Heart right ventricle (tissue), 16 donors: ENCODE measurements around the gene EPYC. TPM values are rescaled to one million over a fixed set of nuclear protein-coding genes. Genes with fewer than 3 reads are reported as not detected.

Experiments
- ATAC-seq, 8 donors: fragments of 200-7000 bp; cut with Tn5 transposase; one replicate each; pipeline ENCODE4 v1.9.1; 2020; ENCODE audit warnings: mild to moderate bottlenecking in 8 of 8, moderate library complexity in 8 of 8, moderate number of reproducible peaks in 1 of 8
- DNase-seq, 2 donors: peaks; one replicate each; pipeline ENCODE4 v3.0.0-alpha.2; 2020
- H3K27ac ChIP-seq, 10 donors: fragments of 200-600 bp; sonication (generic) in 2 of 10; one replicate each; pipeline versions ENCODE4 v1.5.0 to v1.8.0; 2020 to 2022; ENCODE audit warnings: mild to moderate bottlenecking in 3 of 10
- H3K27me3 ChIP-seq, 7 donors: fragments of 200-600 bp; one replicate each; pipeline ENCODE4 v1.8.0; 2021 to 2022; ENCODE audit warnings: mild to moderate bottlenecking in 2 of 7
- H3K36me3 ChIP-seq, 9 donors: fragments of 200-600 bp; sonication (generic) in 1 of 9; one replicate each; pipeline versions ENCODE4 v1.5.0 to v1.8.0; 2020 to 2022; ENCODE audit warnings: mild to moderate bottlenecking in 2 of 9
- H3K4me1 ChIP-seq, 9 donors: fragments of 200-600 bp; sonication (generic) in 1 of 9; one replicate each; pipeline versions ENCODE4 v1.5.0 to v1.8.0; 2020 to 2022; ENCODE audit warnings: mild to moderate bottlenecking in 4 of 9
- H3K4me3 ChIP-seq, 10 donors: fragments of 200-600 bp; sonication (generic) in 2 of 10; one replicate each; pipeline versions ENCODE4 v1.5.0 to v1.8.0; 2020 to 2022; ENCODE audit warnings: mild to moderate bottlenecking in 7 of 10, moderate library complexity in 2 of 10
- H3K9me3 ChIP-seq, 11 donors: fragments of 200-600 bp in 10 of 11; sonication (generic) in 2 of 11; one replicate each; pipeline versions ENCODE4 v1.5.0 to v1.8.0; 2013 to 2022; ENCODE audit warnings: mild to moderate bottlenecking in 2 of 11, control low read depth in 1 of 11, moderate library complexity in 1 of 11
- WGBS, 2 donors: extraction: QIAGEN DNeasy Blood & Tissue Kit; methylation state at CpG; one replicate each; pipeline ENCODE4 v1.1.7; 2013; ENCODE audit warnings: inconsistent platforms in 1 of 2; 5-methylcytosine and 5-hydroxymethylcytosine counted together
- intact Hi-C, 10 donors: fragments of 100-400 bp; cut with DNase I; formaldehyde crosslinking; loops; one replicate each; pipeline versions ENCODE4 v1.11.1 to v1.14.2; 2022
- polyA plus RNA-seq, 2 donors: library from polyadenylated mRNA; stranded (reverse); fragments of 200-250 nt; gene quantifications; one replicate each; pipeline ENCODE4 v1.2.3, GENCODE V29; 2013
- total RNA-seq, 10 donors: library from RNA; stranded (reverse); fragmentation: NEBNext Ultra II Directional in 3 of 10; extraction: Animal tissue kit (Norgen Biotek cat#: 25700) in 3 of 10; gene quantifications; one replicate each; pipeline versions ENCODE4 v1.2.1 to v1.2.4, GENCODE V29; 2021 to 2023
- TF ChIP-seq, protein P1 (sequence below), 9 donors: fragments of 200-600 bp; sonication (generic) in 2 of 9; IDR thresholded peaks; one replicate each; pipeline versions ENCODE4 v1.5.0 to v1.8.0; 2021 to 2022; ENCODE audit warnings: antibody characterized with exemption in 9 of 9, mild to moderate bottlenecking in 5 of 9, moderate library complexity in 1 of 9
- donor health status: Arrhythmogenic right ventricular cardiomyopathy.
- donor health status: ischemic (EF 13 %, LVEDD 7.1; RV severe dilation, severe dysfunction).
- donor health status: healthy with polysubstance abuse.
- donor health status: DM: no; HTN: yes; CAD: no.
- donor health status: DM: no; HTN: no; CAD: no.
- donor health status: ischemic (EF 25% LVEDD 6.9; RV normal size, moderate dysfunction).
- donor health status: ischemic (EF 25% LVEDD 5.7; RV mildly dilated, moderate dysfunction).
- donor health status: healthy.
- donor health status: DM: yes; HTN: yes; CAD: no.
- donor health status: Ischemic cardiomyopathy.
- donor health status: ischemic (EF 35%, LVEDD 5.7; RV mildly dilated, moderate dysfunction).
- donor health status: nonischemic (EF 11% LVEDD 7.7; RV severe dilation, severe dysfunction).
- donor health status: DM: yes; HTN: yes; CAD: no.
- donor health status: PGD.
- donor health status: ischemic (EF 29% LVEDD 5.4; RV normal size, mild dysfunction).
- donor health status: nonischemic (EF 23%, LVEDD 6.1; RV moderate dilation, normal function).

Gene EPYC
- total and polyA plus RNA-seq, 12 donors: not detected

DNA sequence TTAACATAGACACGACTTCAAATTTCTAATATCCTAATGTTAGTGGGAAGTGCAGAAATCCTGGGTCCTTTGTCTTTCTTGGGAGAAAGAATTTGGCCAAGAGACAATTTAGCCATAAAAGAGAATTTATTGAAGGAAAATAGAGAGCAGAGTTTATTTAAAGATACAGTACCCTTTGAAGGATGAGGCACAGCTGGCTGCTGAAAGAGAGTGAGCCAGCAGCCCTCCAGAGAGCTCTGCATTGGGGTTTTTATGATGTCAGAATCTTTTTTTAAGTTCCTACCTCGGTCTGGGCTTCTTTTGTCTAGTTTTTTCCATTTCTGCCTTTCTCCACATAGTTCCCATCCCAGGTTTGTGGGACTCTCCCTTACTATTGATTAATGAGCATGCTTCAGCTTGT lies 87.3 kb downstream of the EPYC start:
- peaks cover 0 to 5% (median 0%) of the 10 kb centered on the region in 11 donors for H3K9me3 ChIP-seq
- ATAC-seq: no peak
- 47 to 64% methylated on average over 2 of the region's 2 CpGs for WGBS, 2 donors
- H3K27me3 ChIP-seq: no peaks in the 10 kb centered on the region
- DNase-seq: no peak
- peaks cover 0 to 6% (median 0%) of the 10 kb centered on the region in 9 donors for H3K4me1 ChIP-seq
- no peak overlapping the region for H3K27ac ChIP-seq
- H3K36me3 ChIP-seq: no peaks in the 10 kb centered on the region
- no peak overlapping the region for H3K4me3 ChIP-seq
- intact Hi-C loops: no loop called here
- TF ChIP-seq, protein P1, sequence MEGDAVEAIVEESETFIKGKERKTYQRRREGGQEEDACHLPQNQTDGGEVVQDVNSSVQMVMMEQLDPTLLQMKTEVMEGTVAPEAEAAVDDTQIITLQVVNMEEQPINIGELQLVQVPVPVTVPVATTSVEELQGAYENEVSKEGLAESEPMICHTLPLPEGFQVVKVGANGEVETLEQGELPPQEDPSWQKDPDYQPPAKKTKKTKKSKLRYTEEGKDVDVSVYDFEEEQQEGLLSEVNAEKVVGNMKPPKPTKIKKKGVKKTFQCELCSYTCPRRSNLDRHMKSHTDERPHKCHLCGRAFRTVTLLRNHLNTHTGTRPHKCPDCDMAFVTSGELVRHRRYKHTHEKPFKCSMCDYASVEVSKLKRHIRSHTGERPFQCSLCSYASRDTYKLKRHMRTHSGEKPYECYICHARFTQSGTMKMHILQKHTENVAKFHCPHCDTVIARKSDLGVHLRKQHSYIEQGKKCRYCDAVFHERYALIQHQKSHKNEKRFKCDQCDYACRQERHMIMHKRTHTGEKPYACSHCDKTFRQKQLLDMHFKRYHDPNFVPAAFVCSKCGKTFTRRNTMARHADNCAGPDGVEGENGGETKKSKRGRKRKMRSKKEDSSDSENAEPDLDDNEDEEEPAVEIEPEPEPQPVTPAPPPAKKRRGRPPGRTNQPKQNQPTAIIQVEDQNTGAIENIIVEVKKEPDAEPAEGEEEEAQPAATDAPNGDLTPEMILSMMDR (IDR thresholded peaks at IDR 0.05): no peak

DNA sequence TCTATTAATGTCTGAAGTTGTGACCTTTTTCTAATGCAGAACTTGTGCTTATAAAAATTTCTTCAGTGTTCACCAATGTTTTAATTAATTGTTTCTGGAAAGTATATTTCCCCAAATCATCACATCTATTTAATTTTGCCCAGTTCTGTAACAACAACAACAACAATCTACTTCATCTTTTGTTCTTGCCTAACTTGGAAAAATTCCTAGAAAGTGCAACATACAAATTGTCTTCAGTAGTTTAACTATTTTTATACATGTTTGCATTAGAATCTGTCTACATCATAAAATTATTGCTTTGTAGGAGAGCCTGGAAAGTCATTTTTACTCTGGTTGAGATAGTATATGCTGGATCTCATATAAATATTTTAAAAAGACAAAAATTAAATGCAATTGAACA lies 88.3 kb downstream of the EPYC start:
- intact Hi-C loops: no loop called here
- no peak for ATAC-seq
- no peak for DNase-seq
- H3K4me3 ChIP-seq: no peak overlapping the region
- TF ChIP-seq, protein P1 (IDR thresholded peaks at IDR 0.05): no peak
- no peak overlapping the region for H3K27ac ChIP-seq
- no peaks in the 10 kb centered on the region for H3K27me3 ChIP-seq
- peaks cover 0 to 5% (median 0%) of the 10 kb centered on the region in 11 donors for H3K9me3 ChIP-seq
- H3K36me3 ChIP-seq: no peaks in the 10 kb centered on the region
- H3K4me1 ChIP-seq: no peaks in the 10 kb centered on the region

DNA sequence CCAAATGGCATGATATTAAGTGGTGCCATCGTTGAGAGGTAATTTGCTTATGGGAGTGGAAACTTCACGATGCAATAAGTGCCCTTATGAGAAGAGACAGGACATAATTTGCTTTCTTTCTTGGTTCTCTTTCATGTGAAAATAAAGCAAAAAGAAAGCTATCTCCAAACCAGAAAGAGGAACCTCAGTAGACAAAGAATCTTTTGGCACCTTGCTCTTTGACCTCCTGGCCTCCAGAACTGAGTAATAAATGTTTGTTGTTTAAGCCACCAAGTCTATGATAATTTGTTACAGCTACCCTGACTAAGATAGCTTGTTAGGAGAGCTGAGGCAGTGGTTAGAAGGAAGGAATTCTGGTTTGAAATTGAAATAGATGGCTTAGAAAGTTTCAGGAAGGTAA lies 89.4 kb downstream of the EPYC start:
- H3K27ac ChIP-seq: no peak overlapping the region
- no peak overlapping the region for H3K4me3 ChIP-seq
- peaks cover 0 to 5% (median 0%) of the 10 kb centered on the region in 11 donors for H3K9me3 ChIP-seq
- H3K4me1 ChIP-seq: no peaks in the 10 kb centered on the region
- no peak for DNase-seq
- 92 to 95% methylated on average over 2 of the region's 2 CpGs for WGBS, 2 donors
- no peak for ATAC-seq
- TF ChIP-seq, protein P1 (IDR thresholded peaks at IDR 0.05): no peak
- no peaks in the 10 kb centered on the region for H3K27me3 ChIP-seq
- H3K36me3 ChIP-seq: no peaks in the 10 kb centered on the region
- intact Hi-C loops: no loop called here

Other genes starting within 250 kb of the EPYC start
- not detected for gene CCER1, start 49.8 kb downstream of the EPYC start, total RNA-seq
- gene CCER1, start 49.8 kb downstream of the EPYC start, polyA plus RNA-seq: not detected
- under 1 TPM in 1 of 10 donors, not detected in 9; 0.14 TPM for gene KERA, start 53.1 kb upstream of the EPYC start, total RNA-seq
- gene KERA, start 53.1 kb upstream of the EPYC start, polyA plus RNA-seq: not detected
- gene LUM, start 106.5 kb upstream of the EPYC start, total RNA-seq: 100 to 1,000 TPM in 6 of 10 donors, 10 to 100 TPM in 4; 41.7 to 193 (median 126) TPM
- 10 to 100 TPM; 25.1 to 26.8 TPM for gene LUM, start 106.5 kb upstream of the EPYC start, polyA plus RNA-seq
- gene DCN, start 177.8 kb upstream of the EPYC start, total RNA-seq: 1,000 to 10,000 TPM in 1 of 10 donors, 100 to 1,000 TPM in 9; 286 to 1,072 (median 557) TPM
- gene DCN, start 177.8 kb upstream of the EPYC start, polyA plus RNA-seq: 100 to 1,000 TPM; 315 to 703 TPM